ENCODE results near the gene PYGL. TPM values are rescaled to one million over a fixed set of nuclear protein-coding genes. Genes with fewer than 3 reads are reported as not detected.
"Not testable (repeated sequence)": the region's sequence is repeated elsewhere in the genome, so short reads cannot be mapped to it uniquely, and the experiment has no call there.

PYGL gene
- total RNA-seq, 2 experiments from 2014 or later, result 2.3 to 2.5 TPM

DNA sequence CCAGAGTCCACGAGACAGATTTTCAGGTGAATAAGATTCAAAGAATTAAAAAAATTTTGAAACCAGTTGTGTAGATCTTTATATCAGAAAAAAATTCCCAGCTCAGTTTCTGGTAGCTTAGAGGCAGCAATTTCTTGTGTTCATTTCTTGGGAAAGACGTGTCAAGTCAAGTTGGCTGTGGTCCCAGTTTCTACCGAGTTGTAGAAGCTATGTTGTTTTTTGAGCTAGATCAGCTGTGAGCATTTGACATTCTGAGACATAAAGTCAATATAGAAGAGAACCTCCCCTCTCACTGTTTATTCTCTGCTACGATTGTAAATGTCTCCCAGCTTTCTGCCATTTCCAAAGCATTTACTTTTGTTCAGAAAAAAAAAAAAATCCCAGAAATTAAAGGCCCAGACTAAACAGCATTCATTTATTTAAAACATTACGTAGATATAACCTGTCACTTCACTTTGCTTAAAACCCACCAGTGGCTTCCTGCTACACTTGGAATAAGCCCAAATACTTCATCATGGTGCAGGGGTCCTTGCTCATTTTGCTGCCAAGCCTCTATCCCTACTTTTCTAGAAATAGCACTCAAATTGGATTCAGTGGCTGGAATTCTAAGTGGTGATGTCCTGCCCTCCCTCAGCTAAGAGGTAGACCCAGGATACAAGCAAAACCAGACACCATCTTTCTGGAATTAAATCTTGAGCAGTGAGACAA is 20.6 kb upstream of the PYGL start:
- Mint-ChIP-seq H3K27me3 (no peaks in the 10 kb centered on the region), H3K9me3 (no peaks in the 10 kb centered on the region), H3K27ac (no peak overlapping the region), H3K4me3 (no peak overlapping the region), H3K4me1 (no peaks in the 10 kb centered on the region), H3K36me3 (no peaks in the 10 kb centered on the region)
- DNase-seq, result no peak

DNA sequence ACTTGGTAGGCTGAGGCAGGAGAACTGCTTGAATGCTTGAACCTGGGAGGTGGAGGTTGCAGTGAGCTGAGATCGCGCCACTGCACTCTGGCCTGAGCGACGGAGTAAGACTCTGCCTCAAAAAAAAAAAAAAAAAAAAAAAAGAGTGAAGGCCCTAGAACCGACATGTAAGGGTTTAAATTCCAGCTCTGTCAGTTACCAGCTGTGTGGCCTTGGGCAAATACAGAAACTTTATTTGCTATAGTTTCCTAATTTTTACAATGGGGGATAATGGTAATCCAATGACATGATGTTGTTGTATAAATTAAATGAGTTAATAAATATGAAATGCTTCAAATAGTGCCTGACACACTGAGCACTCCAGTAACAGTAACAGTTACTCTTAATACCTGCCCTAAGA is 19.6 kb upstream of the PYGL start:
- Mint-ChIP-seq H3K27ac (no peak overlapping the region), H3K27me3 (no peaks in the 10 kb centered on the region), H3K4me3 (no peak overlapping the region), H3K4me1 (no peaks in the 10 kb centered on the region), H3K36me3 (no peaks in the 10 kb centered on the region), H3K9me3 (no peaks in the 10 kb centered on the region)
- no peak for DNase-seq

DNA sequence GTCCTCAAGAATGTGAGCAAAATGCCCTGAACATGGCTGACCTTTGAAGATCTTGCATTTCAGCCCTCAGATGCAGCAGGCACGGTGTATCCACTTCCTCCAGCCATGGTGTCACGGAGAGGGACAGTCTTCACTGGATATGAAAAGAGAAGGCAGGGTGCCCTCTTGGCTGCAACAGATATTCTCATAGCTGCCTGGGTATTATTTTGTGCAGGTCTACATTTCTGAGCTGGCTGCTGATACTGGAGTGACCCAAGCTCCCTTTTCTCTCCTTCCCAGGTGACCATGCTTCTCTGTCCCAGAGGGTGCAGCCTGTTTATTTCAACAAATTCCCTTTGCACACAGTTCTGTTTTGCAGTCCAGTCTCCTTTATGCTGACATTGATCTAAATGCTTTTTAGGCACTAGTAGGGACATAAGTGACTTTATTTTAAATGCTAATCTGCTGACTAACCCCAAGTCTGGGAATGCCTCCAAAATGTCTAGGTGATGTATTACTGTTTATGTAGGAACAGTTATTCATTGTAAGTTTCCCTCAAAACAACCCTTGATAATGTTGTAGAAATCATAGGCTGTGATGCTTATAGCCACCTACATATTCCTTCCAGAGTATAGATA is 17.4 kb upstream of the PYGL start:
- H3K27ac Mint-ChIP-seq, result no peak overlapping the region
- H3K4me3 Mint-ChIP-seq, result no peak overlapping the region

DNA sequence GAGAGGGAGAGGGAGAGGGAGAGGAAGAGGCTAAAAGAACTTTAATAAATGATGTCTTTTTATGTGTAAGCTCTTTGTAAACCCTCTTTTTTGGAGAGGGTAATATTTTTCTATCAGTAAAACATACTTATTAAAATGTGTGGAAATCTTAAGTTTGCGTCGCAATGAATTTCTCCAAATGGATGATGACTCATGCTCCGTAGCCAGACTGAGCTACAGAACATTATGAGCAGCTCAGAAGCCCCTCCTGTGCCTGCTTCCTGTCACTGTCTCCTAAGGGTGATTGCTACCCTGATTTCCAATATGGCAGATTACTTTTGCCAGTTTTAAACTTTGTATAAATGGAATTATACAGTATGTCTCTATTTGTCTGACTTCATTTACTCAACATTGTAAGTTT is 13.0 kb upstream of the PYGL start:
- Mint-ChIP-seq H3K4me3 (no peak overlapping the region), H3K36me3 (no peaks in the 10 kb centered on the region), H3K27ac (no peak overlapping the region), H3K4me1 (peaks cover 12% of the 10 kb centered on the region), H3K27me3 (no peaks in the 10 kb centered on the region), H3K9me3 (no peaks in the 10 kb centered on the region)
- DNase-seq, result no peak

More for the DNA sequence above, 17.4 kb upstream of the PYGL start:
- Mint-ChIP-seq H3K36me3 (no peaks in the 10 kb centered on the region), H3K9me3 (no peaks in the 10 kb centered on the region), H3K27me3 (no peaks in the 10 kb centered on the region), H3K4me1 (no peaks in the 10 kb centered on the region)
- DNase-seq, result no peak

DNA sequence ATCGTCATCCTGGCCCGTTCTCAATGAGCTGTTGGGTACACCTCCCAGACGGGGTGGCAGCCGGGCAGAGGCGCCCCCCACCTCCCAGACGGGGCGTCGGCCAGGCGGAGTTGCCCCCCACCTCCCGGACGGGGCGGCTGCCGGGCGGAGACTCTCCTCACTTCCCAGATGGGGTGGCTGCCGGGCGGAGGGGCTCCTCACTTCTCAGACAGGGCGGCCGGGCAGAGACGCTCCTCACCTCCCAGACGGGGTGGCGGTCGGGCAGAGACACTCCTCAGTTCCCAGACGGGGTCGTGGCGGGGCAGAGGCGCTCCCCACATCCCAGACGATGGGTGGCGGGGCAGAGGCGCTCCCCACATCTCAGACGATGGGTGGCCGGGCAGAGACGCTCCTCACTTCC is 12.1 kb upstream of the PYGL start:
- not testable (repeated sequence) for H3K27ac Mint-ChIP-seq, DNase-seq, H3K9me3 Mint-ChIP-seq, H3K36me3 Mint-ChIP-seq, H3K4me3 Mint-ChIP-seq, H3K27me3 Mint-ChIP-seq
- H3K4me1 Mint-ChIP-seq, result peaks cover 12% of the 10 kb centered on the region

DNA sequence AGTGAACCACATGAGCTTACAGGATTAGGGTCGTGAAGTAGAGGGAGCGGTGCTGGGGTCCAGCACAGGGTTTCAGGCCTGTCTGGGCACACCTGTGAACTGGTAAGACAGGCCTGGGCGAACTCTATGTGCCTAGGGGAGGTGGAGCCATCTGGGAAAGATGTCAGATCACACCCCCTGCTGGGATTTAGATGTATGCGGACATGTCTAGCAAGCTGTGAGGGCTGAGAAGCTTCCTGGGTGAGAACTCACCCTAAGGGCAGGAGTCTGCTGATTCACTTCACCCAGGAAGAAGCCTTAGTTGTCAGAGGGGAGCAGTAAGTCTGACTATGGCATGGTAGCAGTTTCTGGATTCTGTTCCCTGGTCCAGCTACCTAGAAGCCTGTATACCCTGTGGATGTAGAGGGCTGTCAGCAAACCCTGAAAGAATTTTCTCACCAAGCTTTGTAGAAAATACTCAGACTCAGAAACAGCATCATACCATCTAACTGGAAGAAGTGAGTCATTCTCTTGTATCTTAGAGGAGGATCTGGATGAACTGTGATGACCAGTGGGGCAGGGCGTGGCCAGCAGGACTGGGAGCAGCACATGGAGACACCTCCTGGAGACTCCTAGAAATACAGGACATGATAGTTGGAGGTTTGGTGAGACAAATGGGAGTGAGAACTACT is 11.2 kb upstream of the PYGL start:
- no peak overlapping the region for H3K4me3 Mint-ChIP-seq
- H3K9me3 Mint-ChIP-seq, result no peaks in the 10 kb centered on the region
- H3K36me3 Mint-ChIP-seq, result no peaks in the 10 kb centered on the region
- DNase-seq, result peak; percentile 48
- H3K27me3 Mint-ChIP-seq, result no peaks in the 10 kb centered on the region
- H3K27ac Mint-ChIP-seq, result no peak overlapping the region
- H3K4me1 Mint-ChIP-seq, result peaks cover 12% of the 10 kb centered on the region

DNA sequence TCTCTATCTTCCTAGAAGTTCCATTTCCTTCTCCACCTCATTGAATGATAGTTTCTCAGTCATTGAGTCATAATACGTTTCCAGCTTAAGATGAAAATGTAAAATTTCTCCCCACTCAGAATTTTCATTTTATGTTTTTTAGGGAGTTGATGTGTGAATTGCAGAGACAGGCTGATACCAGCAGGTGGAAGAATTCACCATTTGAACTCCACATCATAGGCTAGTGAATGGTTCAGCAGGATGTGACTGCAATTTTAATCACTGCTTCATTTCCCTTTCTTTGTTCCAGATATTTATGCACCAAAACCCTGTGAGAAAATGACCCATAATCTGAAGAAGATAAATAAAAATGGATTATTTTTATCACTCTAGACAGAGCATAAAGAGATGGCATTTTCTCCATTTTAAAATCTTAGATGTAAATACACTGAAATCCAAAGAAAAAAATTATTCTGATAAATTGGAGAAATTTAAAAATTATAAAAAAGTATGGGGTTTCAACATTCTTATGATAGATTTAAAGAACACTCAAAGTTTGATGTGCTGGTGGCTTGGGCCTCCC is 10.6 kb upstream of the PYGL start:
- H3K4me3 Mint-ChIP-seq, result no peak overlapping the region
- H3K27me3 Mint-ChIP-seq, result no peaks in the 10 kb centered on the region
- H3K4me1 Mint-ChIP-seq, result peaks cover 12% of the 10 kb centered on the region
- no peak overlapping the region for H3K27ac Mint-ChIP-seq
- no peaks in the 10 kb centered on the region for H3K36me3 Mint-ChIP-seq
- DNase-seq, result no peak
- H3K9me3 Mint-ChIP-seq, result no peaks in the 10 kb centered on the region

DNA sequence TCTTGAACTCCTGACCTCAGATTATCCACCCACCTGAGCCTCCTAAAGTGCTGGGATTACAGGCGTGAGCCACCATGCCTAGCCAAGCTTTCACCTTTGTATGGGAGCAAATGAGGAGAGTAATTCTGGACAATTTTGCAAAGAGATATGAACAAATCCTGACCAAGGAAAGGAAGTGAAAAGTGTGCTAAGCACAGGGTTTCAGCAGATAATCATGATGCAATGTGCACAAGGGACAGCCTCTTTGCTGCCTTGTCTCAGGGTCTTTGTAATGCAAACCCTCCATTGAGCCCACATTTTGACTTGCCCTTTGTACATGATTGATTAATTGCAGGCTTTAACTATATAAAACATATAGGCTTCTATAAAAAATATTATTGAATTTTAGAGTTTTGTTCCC is 9.2 kb upstream of the PYGL start:
- Mint-ChIP-seq H3K4me3 (no peak overlapping the region), H3K9me3 (no peaks in the 10 kb centered on the region), H3K27ac (no peak overlapping the region), H3K36me3 (no peaks in the 10 kb centered on the region), H3K4me1 (peaks cover 12% of the 10 kb centered on the region), H3K27me3 (peaks cover 4% of the 10 kb centered on the region)
- no peak for DNase-seq

DNA sequence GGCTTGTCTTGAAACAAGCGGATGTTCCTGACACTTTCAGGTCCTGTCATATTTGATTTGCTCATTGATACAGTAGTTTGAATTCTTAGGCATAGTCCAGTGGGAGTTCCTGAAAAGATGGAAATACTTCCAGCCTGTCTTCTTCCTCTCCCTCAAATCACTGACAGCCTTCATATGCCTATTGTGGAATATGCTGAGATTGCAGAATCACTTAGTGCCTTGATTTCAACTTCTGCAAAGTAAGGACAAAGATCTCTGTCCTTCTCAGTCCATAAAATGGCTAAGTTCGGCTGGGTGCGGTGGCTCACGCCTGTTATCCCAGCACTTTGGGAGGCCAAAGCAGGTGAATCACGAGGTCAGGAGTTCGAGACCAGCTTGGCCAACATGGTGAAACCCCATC is 6.7 kb upstream of the PYGL start:
- Mint-ChIP-seq H3K4me3 (no peak overlapping the region), H3K27me3 (peaks cover 4% of the 10 kb centered on the region), H3K9me3 (no peaks in the 10 kb centered on the region), H3K4me1 (peaks cover 12% of the 10 kb centered on the region), H3K36me3 (no peaks in the 10 kb centered on the region), H3K27ac (no peak overlapping the region)
- no peak for DNase-seq

DNA sequence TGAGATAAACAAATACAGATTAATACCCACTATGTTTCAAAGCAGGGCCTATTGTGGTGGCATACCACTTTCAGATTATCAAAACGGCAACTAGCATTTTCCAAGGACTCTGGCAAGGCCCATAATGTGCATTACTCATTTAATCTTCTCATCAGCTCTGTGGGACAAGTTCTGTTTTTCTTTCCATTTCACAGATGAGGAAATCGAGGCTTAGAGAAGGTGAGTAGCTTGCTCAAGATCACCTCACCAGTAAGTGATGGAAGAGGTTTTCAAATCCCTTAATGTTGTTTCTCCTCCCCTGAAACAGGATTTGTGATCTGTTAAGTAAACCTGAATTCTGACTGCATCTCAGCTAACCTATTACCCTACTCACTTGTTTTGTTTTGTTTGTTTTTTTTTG is 3.9 kb upstream of the PYGL start:
- H3K27ac Mint-ChIP-seq, result no peak overlapping the region
- peaks cover 7% of the 10 kb centered on the region for H3K4me1 Mint-ChIP-seq
- no peaks in the 10 kb centered on the region for H3K9me3 Mint-ChIP-seq
- H3K4me3 Mint-ChIP-seq, result no peak overlapping the region
- H3K27me3 Mint-ChIP-seq, result peaks cover 19% of the 10 kb centered on the region
- no peak for DNase-seq
- no peaks in the 10 kb centered on the region for H3K36me3 Mint-ChIP-seq

DNA sequence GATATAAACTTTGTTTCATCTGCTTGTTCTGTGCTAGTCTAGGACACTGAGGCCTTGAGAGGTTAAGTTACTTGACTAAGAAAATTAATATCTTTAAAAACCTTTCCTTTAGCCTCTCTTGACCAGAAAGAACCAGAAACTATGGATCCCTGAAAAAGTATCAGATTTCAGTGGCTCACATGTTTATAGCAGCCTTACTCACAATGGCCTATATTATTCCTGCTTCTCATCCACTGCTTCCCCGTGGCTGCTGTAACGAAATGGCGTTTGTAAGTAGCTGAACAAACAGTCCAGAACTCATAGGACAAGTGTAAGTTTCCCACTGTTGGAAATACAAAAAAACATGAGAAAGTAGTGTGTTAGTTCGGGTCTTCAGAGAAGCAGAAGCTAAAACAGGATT is 3.2 kb upstream of the PYGL start:
- Mint-ChIP-seq H3K9me3 (no peaks in the 10 kb centered on the region), H3K27me3 (peaks cover 27% of the 10 kb centered on the region), H3K4me3 (no peak overlapping the region)

DNA sequence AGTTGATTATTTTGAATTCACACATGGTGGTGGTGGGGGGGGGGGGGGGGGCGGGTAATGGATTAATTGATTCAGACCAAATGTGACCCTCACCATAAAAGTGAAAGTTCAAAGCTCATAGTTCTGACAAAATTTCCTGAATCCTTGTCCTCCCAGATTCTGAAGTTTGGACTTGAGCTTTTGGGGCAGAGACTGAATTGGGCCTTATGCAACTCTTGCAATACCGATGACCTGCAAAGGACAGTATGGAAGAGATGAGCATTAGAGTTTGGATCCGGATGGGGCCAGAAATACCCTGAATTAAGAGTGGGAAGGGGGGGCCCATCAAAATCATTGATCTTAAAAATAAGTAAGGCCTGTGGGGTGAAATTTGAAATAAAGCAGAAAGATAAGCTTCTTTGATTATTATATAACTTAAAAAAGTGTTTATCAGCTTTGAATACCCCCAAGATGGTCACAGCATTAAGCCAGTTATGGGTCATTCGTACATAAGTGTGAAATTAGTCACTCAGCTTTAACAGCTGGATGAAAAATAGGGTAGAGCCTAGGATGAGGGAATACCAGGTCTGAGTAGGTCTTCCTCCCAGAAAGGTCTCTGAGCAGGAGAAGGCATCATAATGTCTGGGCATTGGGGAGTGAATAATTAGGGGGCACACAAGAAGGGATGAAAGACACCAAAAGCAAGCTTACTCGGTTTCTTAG is 2.1 kb upstream of the PYGL start:
- no peaks in the 10 kb centered on the region for H3K9me3 Mint-ChIP-seq
- no peak overlapping the region for H3K4me3 Mint-ChIP-seq
- peaks cover 38% of the 10 kb centered on the region for H3K27me3 Mint-ChIP-seq
- H3K27ac Mint-ChIP-seq, result no peak overlapping the region
- H3K4me1 Mint-ChIP-seq, result peaks cover 7% of the 10 kb centered on the region
- H3K36me3 Mint-ChIP-seq, result peaks cover 1% of the 10 kb centered on the region
- DNase-seq, result no peak

More for the DNA sequence above, 3.2 kb upstream of the PYGL start:
- Mint-ChIP-seq H3K4me1 (peaks cover 7% of the 10 kb centered on the region), H3K36me3 (peaks cover 1% of the 10 kb centered on the region), H3K27ac (no peak overlapping the region)
- DNase-seq, result no peak

DNA sequence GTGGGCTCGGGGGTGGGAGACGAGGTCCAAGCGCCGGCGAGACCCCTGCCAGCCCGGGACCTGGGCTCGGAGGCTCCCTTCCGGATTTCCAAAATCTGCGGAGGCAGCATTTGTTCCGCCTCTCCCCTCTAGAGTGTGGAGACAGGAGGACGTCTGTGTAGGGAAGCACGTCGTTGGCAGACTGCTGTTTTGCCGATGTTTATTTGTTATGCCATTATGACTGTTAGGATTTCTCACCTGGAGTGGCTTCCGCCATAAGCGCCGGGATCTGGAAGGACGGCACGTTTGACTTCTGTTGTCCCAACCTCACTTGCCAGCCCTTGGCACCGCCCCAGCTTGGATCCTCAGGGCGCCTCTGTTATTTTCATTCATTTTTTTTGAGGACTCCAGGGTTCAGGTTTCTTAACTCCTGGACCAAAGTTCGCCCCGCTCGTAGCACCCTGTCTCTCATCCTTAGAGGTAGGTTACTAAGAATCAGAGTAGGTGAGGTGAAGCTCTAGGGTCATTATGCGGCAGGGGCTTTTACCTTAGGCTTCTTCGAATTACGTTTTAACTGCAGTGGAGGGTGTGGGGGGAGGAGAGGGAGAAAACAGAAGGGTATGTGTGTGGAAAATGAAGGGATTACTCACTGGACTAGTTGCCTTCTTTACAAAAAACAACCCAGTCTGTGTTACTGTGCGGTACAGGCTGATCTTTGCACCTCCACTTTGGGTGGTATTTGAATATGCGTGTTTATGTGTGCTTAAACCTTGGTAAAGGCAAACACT is 547 bp upstream of the PYGL start:
- Mint-ChIP-seq H3K4me3 (peak overlapping the region; percentile 65), H3K36me3 (peaks cover 1% of the 10 kb centered on the region), H3K27ac (no peak overlapping the region), H3K4me1 (peaks cover 7% of the 10 kb centered on the region), H3K9me3 (no peaks in the 10 kb centered on the region), H3K27me3 (peaks cover 51% of the 10 kb centered on the region)
- DNase-seq, result peak; percentile 2

DNA sequence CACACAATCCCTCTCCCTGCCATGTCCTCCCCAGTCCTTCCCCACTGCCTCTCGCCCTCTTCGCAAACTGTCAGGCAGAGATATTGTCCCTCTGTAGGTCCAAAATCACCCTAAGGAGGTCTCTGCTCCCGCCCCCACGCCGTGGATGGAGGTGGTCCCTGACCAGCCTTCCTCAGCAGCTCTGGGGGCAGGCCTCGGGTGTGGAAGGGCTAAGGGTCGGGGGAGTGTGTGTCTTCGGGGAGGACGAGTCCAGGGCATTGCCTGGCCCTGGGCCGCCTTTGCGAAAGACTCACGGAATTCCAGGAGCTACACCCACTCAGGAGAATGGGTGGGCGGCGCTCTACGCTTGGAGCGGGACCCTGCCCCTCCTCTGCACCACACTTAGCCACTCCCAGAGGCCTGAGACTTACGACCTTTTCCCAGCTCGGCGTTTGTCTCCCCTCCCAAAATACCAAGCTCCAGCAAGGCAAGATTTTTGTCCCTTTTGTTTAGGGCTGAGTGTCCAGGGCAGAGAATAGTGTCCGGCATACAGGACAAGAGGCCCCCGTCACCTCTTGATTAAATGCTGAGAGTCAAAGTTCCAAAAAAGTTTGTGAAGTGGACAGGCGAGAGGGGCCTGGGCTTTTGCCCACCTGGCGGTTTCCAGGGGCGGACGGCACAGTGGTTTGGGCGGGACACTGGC is 881 bp downstream of the PYGL start:
- DNase-seq, result no peak
- H3K27ac Mint-ChIP-seq, result no peak overlapping the region
- no peaks in the 10 kb centered on the region for H3K9me3 Mint-ChIP-seq
- H3K4me1 Mint-ChIP-seq, result peaks cover 7% of the 10 kb centered on the region
- peak overlapping the region; percentile 65 for H3K4me3 Mint-ChIP-seq
- H3K27me3 Mint-ChIP-seq, result peaks cover 51% of the 10 kb centered on the region
- peaks cover 1% of the 10 kb centered on the region for H3K36me3 Mint-ChIP-seq

Measured in activated naive CD8-positive, alpha-beta T cell treated with anti-CD3 and anti-CD28 coated beads for 36 hours (primary cell).